Endothelial cell of umbilical vein (primary cell): ENCODE data around the gene TIFAB. TPM values are rescaled to one million over a fixed set of nuclear protein-coding genes. Genes with fewer than 3 reads are reported as not detected.

Experiments
- BruUV-seq: library from RNA; stranded (reverse); fragments of 400-500 nt; replicated peaks from 2 replicates; lab custom pipeline; 2021; lab: Mats Ljungman, UMichigan
- CTCF ChIA-PET: fragments of 300-600, 350-600 bp; sonication (Branson Sonifier 250); formaldehyde crosslinking; loops from one replicate; lab custom pipeline; 2021; ENCODE audit warnings: antibody characterized with exemption, inconsistent platforms; lab: Charles Lee
- POLR2A ChIA-PET: fragments of 300-600, 350-600 bp; sonication (Branson Sonifier 250); formaldehyde crosslinking; loops from one replicate; lab custom pipeline; 2021; ENCODE audit warnings: antibody characterized with exemption, inconsistent platforms; lab: Charles Lee
- DNase-seq: peaks from one replicate; pipeline ENCODE4 v3.0.0-alpha.2; 2011; ENCODE audit warnings: low read depth, low spot score
- FAIRE-seq: peaks from 2 replicates; lab custom pipeline; 2011; peaks lifted over from hg19 to GRCh38; lab: Jason Lieb, UNC
- H2AFZ ChIP-seq: 2 replicates; pipeline ENCODE4 v1.6.0; 2012; ENCODE audit warnings: low read depth, low read length, control low read depth, inconsistent platforms
- H3K27ac ChIP-seq: 2 replicates; pipeline ENCODE4 v1.5.1; 2011; ENCODE audit warnings: low read depth, mild to moderate bottlenecking, control low read depth, low read length, moderate library complexity; ENCODE audit not compliant: insufficient read depth
- H3K27me3 ChIP-seq, 2 experiments: 2 replicates each; pipeline versions ENCODE4 v1.6.0 to v1.6.1; 2011; ENCODE audit warnings: low read length in 2 of 2, mixed read lengths in 1 of 2; ENCODE audit not compliant: control insufficient read depth in 2 of 2, insufficient read depth in 2 of 2
- H3K36me3 ChIP-seq, 2 experiments: 2 replicates in 1 of 2; 3 replicates in 1 of 2; pipeline ENCODE4 v1.5.1; 2011; ENCODE audit warnings: low read length in 2 of 2, mild to moderate bottlenecking in 1 of 2, moderate library complexity in 1 of 2; ENCODE audit not compliant: control insufficient read depth in 2 of 2, insufficient read depth in 2 of 2; ENCODE audit errors: extremely low read depth in 1 of 2
- H3K4me1 ChIP-seq: 3 replicates; pipeline ENCODE4 v1.5.1; 2011; ENCODE audit warnings: mild to moderate bottlenecking, low read length; ENCODE audit not compliant: control insufficient read depth, insufficient read depth; ENCODE audit errors: extremely low read depth
- H3K4me2 ChIP-seq: 2 replicates; pipeline ENCODE4 v1.6.1; 2011; ENCODE audit warnings: low read length, control low read depth, mixed read lengths; ENCODE audit not compliant: insufficient read depth
- H3K4me3 ChIP-seq, 3 experiments: fragments of 200-600 bp in 1 of 3; sonication (generic), shearing (Covaris generic) in 1 of 3; replicated peaks in 1 of 3; 2 replicates each; pipeline ENCODE4 v1.5.1; 2011 to 2016; ENCODE audit warnings: control low read depth in 3 of 3, low read length in 3 of 3, mild to moderate bottlenecking in 2 of 3, inconsistent platforms in 1 of 3, low read depth in 1 of 3, moderate library complexity in 1 of 3; ENCODE audit not compliant: insufficient read depth in 1 of 3
- H3K79me2 ChIP-seq: 2 replicates; pipeline ENCODE4 v1.6.0; 2012; ENCODE audit warnings: low read length, inconsistent platforms; ENCODE audit not compliant: control insufficient read depth, insufficient read depth
- H3K9ac ChIP-seq: replicated peaks from 2 replicates; pipeline ENCODE3; 2011; ENCODE audit warnings: low read length, control low read depth; ENCODE audit not compliant: insufficient read depth; ENCODE audit errors: extremely low read depth
- H3K9me1 ChIP-seq: replicated peaks from 3 replicates; pipeline ENCODE4 v1.6.0; 2011; ENCODE audit warnings: mild to moderate bottlenecking, low read length; ENCODE audit not compliant: control insufficient read depth, insufficient read depth; ENCODE audit errors: extremely low read depth
- H3K9me3 ChIP-seq: replicated peaks from 2 replicates; pipeline ENCODE4 v1.5.1; 2012; ENCODE audit warnings: low read length, inconsistent platforms; ENCODE audit not compliant: control insufficient read depth, insufficient read depth
- H4K20me1 ChIP-seq: replicated peaks from 2 replicates; pipeline ENCODE3; 2011; ENCODE audit warnings: mild to moderate bottlenecking, low read length; ENCODE audit not compliant: control insufficient read depth, insufficient read depth; ENCODE audit errors: extremely low read depth
- EZH2 ChIP-seq: IDR thresholded peaks from 2 replicates; pipeline ENCODE4 v1.6.1; 2012; ENCODE audit warnings: borderline replicate concordance, low read depth, mild to moderate bottlenecking, moderate library complexity, low read length, inconsistent platforms; ENCODE audit not compliant: severe bottlenecking
- FOS ChIP-seq: IDR thresholded peaks from 2 replicates; pipeline ENCODE4 v1.6.1; 2011; ENCODE audit warnings: mild to moderate bottlenecking, low read length, moderate library complexity, borderline replicate concordance; ENCODE audit not compliant: insufficient read depth
- GATA2 ChIP-seq: IDR thresholded peaks from 2 replicates; pipeline ENCODE4 v1.7.0; 2011; ENCODE audit warnings: low read depth, mild to moderate bottlenecking, moderate library complexity, mixed read lengths, low read length; ENCODE audit not compliant: insufficient read length, insufficient read depth
- JUN ChIP-seq: IDR thresholded peaks from 2 replicates; pipeline ENCODE4 v1.6.1; 2011; ENCODE audit warnings: borderline replicate concordance, low read depth; ENCODE audit not compliant: insufficient read length, insufficient read depth
- MYC ChIP-seq: IDR thresholded peaks from one replicate; pipeline ENCODE4 v1.6.1; 2011; ENCODE audit warnings: mild to moderate bottlenecking, low read depth, low read length
- POLR2A ChIP-seq: IDR thresholded peaks from 2 replicates; pipeline ENCODE4 v1.6.1; 2012; ENCODE audit warnings: low read depth, mild to moderate bottlenecking, control low read depth, low read length
- POLR2AphosphoS5 ChIP-seq: IDR thresholded peaks from 2 replicates; pipeline ENCODE4 v1.6.1; 2012; ENCODE audit warnings: low read depth, mild to moderate bottlenecking, control low read depth, low read length, moderate library complexity; ENCODE audit not compliant: insufficient read depth
- dilution Hi-C: fragments of 300-500 bp; cut with MboI; formaldehyde crosslinking; loops from one replicate; pipeline ENCODE4 v1.15.0; 2019; ENCODE audit warnings: low sequenced_read_pairs; ENCODE audit not compliant: extremely low pct_ligation_motif_present
- intact Hi-C: fragments of 100-400 bp; cut with micrococcal nuclease; formaldehyde crosslinking; loops from one replicate; pipeline ENCODE4 v1.10.0; 2022
- polyA plus RNA-seq, 4 experiments: library from polyadenylated mRNA; depleted of rRNA in 3 of 4; stranded (reverse) in 3 of 4; unstranded in 1 of 4; fragments of >200 nt; gene quantifications; 2 replicates each; pipeline versions ENCODE4 v1.2.1 to v1.2.3, GENCODE V29; 2011 to 2012; ENCODE audit warnings: missing spikeins in 1 of 4
- total RNA-seq: library from RNA; stranded (reverse); gene quantifications from 2 replicates; pipeline ENCODE4 v1.2.3, GENCODE V29; 2021
- TF ChIP-seq, protein P1 (sequence below): IDR thresholded peaks from 2 replicates; pipeline ENCODE4 v1.6.1; 2011; ENCODE audit not compliant: insufficient read depth, insufficient read length
- TF ChIP-seq, protein P2 (sequence below), 2 donors: IDR thresholded peaks; 1 replicate in 1 of 2; 2 replicates in 1 of 2; pipeline ENCODE4 v1.5.1; 2011; ENCODE audit warnings: low read length in 2 of 2, mild to moderate bottlenecking in 2 of 2, moderate library complexity in 2 of 2, control low read depth in 1 of 2, inconsistent platforms in 1 of 2, low read depth in 1 of 2; ENCODE audit not compliant: insufficient read depth in 1 of 2; ENCODE audit errors: extremely low read depth in 1 of 2

Gene TIFAB
- total and polyA plus RNA-seq, 2 donors (not counting 3 experiments of a cell fraction or from before 2014, with no cell fraction given) = not detected

GRCh38 chr5:135448791-135449507 is 3.2 kb downstream of the TIFAB start:
- H2AFZ ChIP-seq = no peak overlapping the region
- no peak overlapping the region for H3K4me2 ChIP-seq
- TF ChIP-seq, protein P1, sequence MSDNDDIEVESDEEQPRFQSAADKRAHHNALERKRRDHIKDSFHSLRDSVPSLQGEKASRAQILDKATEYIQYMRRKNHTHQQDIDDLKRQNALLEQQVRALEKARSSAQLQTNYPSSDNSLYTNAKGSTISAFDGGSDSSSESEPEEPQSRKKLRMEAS = no peak
- TF ChIP-seq POLR2AphosphoS5 (no peak), POLR2A (no peak), JUN (no peak), GATA2 (no peak), EZH2 (no peak), MYC (no peak), FOS (no peak)
- TF ChIP-seq, protein P2, sequence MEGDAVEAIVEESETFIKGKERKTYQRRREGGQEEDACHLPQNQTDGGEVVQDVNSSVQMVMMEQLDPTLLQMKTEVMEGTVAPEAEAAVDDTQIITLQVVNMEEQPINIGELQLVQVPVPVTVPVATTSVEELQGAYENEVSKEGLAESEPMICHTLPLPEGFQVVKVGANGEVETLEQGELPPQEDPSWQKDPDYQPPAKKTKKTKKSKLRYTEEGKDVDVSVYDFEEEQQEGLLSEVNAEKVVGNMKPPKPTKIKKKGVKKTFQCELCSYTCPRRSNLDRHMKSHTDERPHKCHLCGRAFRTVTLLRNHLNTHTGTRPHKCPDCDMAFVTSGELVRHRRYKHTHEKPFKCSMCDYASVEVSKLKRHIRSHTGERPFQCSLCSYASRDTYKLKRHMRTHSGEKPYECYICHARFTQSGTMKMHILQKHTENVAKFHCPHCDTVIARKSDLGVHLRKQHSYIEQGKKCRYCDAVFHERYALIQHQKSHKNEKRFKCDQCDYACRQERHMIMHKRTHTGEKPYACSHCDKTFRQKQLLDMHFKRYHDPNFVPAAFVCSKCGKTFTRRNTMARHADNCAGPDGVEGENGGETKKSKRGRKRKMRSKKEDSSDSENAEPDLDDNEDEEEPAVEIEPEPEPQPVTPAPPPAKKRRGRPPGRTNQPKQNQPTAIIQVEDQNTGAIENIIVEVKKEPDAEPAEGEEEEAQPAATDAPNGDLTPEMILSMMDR (IDR thresholded peaks at IDR 0.05; ENCODE audit: extremely low read depth in 1 of 2, insufficient read depth in 1 of 2, low read depth in 1 of 2, low read length in 2 of 2) = no peak
- no peaks in the 10 kb centered on the region for H3K9me3 ChIP-seq
- H3K4me1 ChIP-seq = no peaks in the 10 kb centered on the region
- ChIA-PET CTCF (interaction anchor here (0.6 to 1.2 kb wide), 3 partner anchors 9 to 17 kb away, joined by 3 to 5 read pairs (median 3); no protein-coding TSS in a partner anchor), POLR2A (no interaction called here)
- DNase-seq (no peak), FAIRE-seq (no peak)
- H3K9me1 ChIP-seq = no peaks in the 10 kb centered on the region
- H3K79me2 ChIP-seq = no peaks in the 10 kb centered on the region
- H3K36me3 ChIP-seq = no peaks in the 10 kb centered on the region
- no peak overlapping the region for H3K4me3 ChIP-seq
- H3K9ac ChIP-seq = no peak overlapping the region
- no peaks in the 10 kb centered on the region for H4K20me1 ChIP-seq
- dilution Hi-C loops = no loop called here
- intact Hi-C loops = no loop called here
- peaks cover 5 to 6% of the 10 kb centered on the region in 2 experiments for H3K27me3 ChIP-seq
- H3K27ac ChIP-seq = no peak overlapping the region
- no TSS peak for BruUV-seq
